GM18861 (cell line): ENCODE results near the gene OVOL3.

Experiments
- ATAC-seq: cut with Tn5 transposase; IDR thresholded peaks from one replicate; pipeline ENCODE4 v1.9.1; 2021; ENCODE audit not compliant: unreplicated experiment

Gene OVOL3

DNA sequence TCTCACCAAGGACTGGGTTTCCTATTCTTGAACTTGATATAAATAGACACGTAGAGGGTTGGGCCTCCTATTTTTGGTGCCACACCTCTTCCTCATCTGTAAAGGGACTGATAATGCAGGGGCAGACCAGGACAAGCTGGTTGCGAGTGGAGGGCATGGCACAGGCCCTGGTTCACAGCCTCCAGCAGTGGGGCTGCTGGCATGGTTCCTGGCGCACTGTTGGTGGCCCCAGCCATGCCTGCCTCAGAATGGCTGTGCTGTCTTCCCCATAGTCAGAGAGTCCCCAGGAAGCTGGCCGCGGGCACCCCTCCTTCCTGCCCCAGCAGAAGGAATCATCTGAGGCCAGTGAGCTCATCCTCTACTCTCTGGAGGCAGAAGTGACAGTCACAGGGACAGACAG, 10.5 kb upstream of the OVOL3 start:
- no peak for ATAC-seq

DNA sequence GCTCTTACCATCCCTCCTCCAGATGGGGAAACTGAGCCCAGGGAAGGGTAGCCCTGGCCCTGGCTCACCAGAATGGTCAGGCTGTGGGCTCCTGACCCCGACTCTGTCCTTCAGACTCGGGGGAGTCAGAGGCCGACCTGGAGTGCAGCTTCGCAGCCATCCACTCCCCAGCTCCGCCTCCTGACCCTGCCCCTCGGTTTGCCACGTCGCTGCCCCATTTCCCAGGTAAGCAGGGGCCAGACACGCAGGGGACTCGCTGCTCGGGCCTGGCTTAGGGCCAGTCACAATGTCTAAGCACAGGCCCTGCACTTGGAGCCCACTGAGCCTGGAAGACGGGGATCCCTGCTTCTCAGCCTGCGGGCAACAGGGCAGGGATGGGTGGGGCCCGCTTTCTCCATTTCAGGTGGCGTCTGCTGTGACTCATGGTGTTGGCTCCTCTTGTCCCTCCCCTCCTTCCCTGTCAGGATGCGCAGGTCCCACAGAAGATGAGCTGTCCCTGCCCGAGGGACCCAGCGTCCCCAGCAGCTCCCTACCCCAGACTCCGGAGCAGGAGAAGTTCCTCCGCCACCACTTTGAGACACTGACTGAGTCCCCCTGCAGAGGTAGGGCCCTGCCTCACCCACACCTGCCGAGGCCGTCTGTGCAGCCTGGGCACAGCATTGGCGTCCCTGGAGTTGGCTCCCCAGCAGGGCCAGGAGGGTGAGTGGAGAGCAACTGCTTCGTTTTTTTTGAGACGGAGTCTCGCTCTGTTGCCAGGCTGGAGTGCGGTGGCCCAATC, 9.2 kb upstream of the OVOL3 start:
- no peak for ATAC-seq

GRCh38 chr19:36103040-36103626, 7.8 kb upstream of the OVOL3 start:
- ATAC-seq = no peak

- no peak for ATAC-seq
Observed at GRCh38 chr19:36103842-36104552, 6.9 kb upstream of the OVOL3 start.

DNA sequence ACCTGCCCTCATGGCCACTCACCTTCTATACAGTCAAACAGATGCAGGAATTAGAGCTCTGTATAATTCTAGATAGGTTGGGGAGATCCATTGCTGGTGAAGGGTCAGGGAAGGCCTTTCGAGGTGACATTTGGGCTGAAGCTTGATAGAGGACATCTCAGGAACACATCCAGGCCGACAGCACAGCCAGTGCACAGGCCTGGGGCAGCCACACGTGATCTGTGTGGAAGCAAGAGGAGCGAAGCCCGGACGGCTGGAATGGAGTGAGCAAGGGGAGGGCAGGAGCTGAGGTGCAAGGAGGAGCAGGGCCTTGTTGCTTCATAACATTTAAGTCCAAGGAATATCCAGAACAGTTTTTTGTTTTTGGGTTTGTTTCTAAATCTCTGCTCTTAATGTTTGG, 4.5 kb upstream of the OVOL3 start:
- ATAC-seq = no peak

DNA sequence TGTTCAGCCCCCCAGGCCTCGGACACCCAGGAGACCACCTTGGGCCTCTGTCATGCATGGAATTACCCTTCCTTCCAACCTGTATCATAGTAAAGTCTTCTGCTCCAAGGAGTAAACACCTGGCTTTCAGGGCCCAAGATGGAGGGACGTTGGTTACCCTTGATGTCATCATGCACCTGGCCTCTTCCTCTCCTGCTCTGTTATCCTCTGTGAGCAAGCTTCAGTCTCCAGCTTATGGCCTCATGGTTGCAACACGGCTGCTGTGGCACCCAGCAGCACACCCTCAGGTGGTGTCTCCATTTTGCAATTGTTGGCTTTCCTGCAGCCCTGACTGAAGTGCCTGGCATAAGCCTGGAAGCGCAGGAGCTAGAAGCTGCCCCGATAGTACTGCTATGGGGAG, 4.0 kb upstream of the OVOL3 start:
- ATAC-seq = no peak

- ATAC-seq = no peak
Observed at GRCh38 chr19:36108684-36109083, 2.3 kb upstream of the OVOL3 start.

DNA sequence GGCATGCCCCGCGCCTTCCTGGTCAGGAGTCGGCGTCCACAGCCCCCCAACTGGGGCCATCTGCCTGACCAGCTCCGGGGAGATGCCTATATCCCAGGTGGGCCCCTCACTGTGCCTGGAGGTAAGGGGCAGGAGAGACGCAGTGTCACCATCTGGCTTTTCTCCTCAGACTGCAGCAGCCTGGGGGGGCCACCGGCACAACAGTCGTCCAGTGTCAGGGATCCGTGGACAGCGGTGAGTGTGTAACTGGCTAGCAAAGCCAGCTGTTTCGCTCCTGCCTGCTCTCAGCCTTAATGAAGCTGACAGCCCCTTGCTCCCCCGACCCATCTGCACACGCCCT, 227 bp downstream of the OVOL3 start:
- no peak for ATAC-seq

DNA sequence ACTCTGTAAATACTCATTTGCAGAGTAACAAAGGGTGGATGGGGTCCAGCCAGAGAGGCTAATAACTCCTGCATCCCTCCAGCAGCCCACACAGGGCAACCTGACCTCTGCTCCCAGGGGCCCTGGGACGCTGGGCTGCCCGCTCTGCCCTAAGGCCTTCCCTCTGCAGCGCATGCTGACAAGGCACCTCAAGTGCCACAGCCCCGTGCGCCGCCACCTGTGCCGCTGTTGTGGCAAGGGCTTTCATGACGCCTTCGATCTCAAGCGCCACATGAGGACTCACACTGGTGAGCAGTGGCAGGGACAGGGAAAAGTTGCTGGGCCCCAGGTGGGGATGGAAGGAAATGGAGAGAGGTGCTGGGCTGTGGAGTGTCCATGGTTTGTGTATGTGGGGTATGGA, 1.7 kb downstream of the OVOL3 start:
- no peak for ATAC-seq

- no peak for ATAC-seq
Observed at GRCh38 chr19:36113425-36113824, 2.5 kb downstream of the OVOL3 start.

DNA sequence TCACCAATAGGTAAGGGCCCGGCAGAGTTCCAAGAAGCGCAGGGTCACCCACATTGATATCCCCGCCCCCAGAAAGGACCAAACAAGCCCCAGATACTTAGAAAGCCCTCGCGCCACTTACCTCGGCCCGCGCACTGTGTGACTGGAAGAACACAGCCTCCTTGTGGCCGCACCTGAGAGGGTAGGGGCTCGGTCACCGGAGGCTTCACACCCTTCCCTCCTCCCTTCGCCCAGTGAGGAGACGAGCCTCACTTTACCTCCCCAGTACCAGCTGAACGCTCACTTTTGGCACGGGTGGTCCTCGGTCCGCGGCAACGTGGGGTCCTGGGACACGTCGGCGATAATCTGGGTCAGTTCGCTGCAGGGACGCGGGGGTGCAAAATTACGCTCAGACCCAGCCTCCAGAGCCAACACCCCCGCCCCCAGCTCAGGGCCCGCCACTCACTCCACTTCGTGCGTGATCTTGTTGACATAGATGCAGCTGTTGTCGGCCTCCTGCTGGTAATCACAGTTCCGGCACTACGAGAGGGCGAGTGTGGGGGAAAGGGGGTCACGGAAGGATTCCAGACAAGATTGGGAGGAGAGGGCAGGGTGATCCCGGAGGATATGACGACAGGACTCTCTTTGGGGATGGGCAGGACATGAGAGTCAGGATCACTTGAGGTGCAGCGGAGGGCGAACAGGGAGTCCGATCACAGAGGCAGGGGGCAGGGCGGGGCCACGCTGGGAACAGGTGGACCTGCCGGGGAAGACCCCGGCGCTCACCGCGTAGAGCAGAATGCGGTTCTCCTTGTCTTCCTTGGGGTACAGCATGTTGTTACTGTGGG, 3.2 kb downstream of the OVOL3 start:
- ATAC-seq = no peak

DNA sequence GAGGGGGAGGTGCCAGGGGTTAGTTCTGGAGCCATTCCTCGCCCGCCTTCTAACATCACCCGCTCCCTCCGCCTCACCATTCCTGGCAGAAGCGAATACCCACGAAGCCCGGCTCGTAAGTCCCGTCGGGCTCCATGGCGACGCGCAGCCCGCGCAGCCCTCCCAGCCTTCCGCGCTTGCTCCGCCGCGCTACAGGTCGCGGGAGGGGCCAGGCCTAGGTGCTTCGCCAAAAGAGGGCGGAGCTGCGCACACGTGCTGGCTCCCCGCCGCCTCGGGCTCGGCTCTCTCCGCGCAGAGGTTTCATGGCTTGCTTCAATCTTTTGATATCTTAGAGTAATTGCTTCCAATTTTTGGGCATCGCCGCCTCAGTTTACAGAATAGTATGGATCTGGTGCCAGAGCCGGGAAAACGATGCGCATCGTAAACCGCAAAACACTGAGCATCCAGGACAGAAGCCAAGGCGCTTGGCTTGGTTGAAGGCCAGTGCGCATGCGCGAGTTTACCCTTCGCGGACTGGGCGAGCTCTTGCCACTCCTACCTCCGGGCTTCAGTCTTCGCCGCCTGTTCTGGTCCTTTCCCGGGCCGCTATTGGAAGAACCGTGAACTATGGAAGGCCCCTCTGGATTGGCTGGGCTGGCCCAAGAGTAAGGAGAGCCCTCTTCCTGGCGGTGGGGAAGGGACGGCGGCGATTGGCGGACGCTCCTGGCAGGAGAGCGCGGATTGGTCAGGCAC, 3.9 kb downstream of the OVOL3 start, which contains the start of gene POLR2I:
TSS of gene POLR2I (minus strand) at position 155 of the 732 bp plus-strand sequence. CDS start at position 136, 19 bp downstream.
- peak; percentile 75 for ATAC-seq

- ATAC-seq = no peak
Observed at GRCh38 chr19:36115453-36116343, 4.8 kb downstream of the OVOL3 start, which contains the start of gene TBCB. Gene TBCB (plus strand): TSS chr19:36115468. CDS start chr19:36115561, 93 bp downstream.

DNA sequence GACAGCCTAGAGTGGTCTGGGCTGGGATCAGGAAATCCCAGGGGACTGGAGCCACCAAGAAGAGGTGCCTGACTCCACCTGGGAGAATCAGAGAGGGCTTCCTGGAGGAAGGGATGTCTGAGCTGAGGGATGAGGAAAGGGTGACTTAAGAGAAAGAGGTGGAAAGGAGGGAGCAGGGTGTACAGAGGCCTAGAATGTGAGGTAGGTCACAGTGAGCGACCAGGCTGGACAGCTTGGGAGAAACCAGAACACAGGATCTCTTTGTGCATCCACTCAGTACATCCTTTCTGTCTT, 5.3 kb downstream of the OVOL3 start:
- no peak for ATAC-seq

- no peak for ATAC-seq
Observed at GRCh38 chr19:36120092-36120983, 9.4 kb downstream of the OVOL3 start.

DNA sequence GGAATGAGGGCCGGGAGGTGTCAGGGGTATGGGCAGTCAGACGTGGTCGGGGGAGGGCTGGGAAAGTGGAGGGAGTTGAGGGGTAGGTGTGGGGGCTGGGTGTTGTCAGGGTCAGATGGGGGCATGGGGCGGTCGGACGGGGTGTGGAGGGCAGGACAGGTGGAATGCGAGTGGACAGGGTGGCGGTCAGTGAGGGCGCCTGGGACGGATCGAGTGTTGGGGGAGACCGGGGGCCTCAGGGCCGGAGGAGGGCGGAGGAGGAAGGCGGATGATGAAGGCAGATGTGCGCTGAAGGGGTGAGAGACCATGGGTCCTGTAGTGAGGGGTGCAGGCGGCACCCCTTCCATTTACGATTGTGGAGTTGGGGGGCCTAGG, 10.0 kb downstream of the OVOL3 start:
- no peak for ATAC-seq

DNA sequence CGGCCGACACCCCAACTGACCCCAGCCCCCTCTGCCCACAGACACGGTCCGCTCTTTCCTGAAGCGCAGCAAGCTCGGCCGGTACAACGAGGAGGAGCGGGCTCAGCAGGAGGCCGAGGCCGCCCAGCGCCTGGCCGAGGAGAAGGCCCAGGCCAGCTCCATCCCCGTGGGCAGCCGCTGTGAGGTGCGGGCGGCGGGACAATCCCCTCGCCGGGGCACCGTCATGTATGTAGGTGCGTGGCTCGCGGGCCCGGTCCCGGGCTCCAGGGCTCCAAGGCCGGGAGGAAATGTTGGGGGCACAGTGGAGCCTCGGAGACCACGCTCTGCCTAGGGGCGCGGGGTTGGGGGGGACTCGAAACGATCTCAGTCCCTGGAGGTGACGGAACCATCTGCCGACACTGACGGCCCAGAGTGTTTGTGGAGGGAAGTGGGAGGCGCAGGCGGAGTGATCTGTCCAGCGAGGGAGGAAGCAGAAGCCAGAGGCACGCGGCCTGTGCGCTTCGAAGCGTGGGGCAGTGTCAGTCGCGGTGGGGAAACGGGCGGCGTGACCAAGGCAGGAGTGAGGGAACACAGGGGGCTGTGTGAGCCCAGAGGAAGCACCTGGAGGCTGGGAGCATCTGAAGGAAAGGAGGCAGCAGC, 10.7 kb downstream of the OVOL3 start:
- no peak for ATAC-seq

DNA sequence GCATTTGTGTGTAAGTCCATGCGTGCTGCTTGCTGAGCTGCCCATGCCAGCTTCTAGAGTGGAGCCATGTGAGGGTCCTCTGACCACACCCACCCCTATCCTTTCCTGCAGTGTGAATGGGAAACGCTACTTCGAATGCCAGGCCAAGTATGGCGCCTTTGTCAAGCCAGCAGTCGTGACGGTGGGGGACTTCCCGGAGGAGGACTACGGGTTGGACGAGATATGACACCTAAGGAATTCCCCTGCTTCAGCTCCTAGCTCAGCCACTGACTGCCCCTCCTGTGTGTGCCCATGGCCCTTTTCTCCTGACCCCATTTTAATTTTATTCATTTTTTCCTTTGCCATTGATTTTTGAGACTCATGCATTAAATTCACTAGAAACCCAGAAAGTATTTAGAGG, 14.6 kb downstream of the OVOL3 start:
- ATAC-seq = no peak
